Dedifferentiated amniotic fluid mesenchymal stem cell (primary cell): ENCODE data around the gene KIF19.
A peak's percentile ranks its signal among the peaks of the same experiment; 100 is the strongest.

Experiments
- DNase-seq: peaks from one replicate; pipeline ENCODE4 v3.0.0-alpha.2; 2016; ENCODE audit errors: extremely low spot score

KIF19 gene

GRCh38 chr17:74362810-74363498 is 36.9 kb downstream of the KIF19 start:
- DNase-seq = no peak

- no peak for DNase-seq
Measured at GRCh38 chr17:74367206-74367605, 41.2 kb downstream of the KIF19 start, which contains the start of gene GPR142. TSS of gene GPR142 (plus strand) at chr17:74367506. CDS start at chr17:74369541, 2,035 bp downstream.

DNA sequence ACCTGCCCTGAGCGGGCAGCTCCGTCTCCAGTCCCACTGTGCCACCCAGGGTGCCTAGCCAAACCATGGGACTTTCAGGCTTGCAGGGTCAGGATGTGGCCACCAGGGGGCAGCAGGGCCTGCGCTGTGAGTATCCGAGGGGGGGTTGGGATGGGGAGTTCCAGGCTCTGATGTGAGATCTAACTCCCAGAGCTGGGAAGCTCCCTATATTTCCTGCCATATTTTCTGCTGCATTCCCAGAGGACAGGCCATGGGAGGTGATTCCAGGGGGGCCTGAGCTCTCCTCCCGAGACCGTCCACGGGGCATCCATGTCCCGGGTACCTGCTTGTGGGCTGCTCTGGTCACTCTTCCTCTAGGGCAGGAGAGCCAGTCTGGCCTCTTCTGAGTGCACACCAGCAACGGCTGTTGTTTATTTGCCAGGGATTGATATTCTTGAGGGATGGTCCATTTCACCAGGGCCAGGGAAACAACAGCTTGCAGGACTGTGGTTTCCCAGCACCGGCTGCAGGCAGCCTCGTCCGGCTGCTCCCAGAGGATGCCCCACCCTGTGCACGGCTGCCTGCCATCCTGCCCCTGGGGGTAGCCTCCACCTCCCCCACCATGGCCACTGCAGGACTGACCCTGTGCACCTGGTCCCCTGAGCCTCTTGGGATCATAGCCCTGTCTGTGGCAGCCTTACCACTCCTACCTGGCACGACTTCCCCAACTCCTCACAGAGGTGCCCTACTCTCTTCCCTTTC is 42.5 kb downstream of the KIF19 start:
- peak; percentile 35 for DNase-seq

GRCh38 chr17:74369221-74369620 is 43.2 kb downstream of the KIF19 start:
- DNase-seq = no peak

- DNase-seq = no peak
Measured at GRCh38 chr17:74369665-74370490, 43.9 kb downstream of the KIF19 start.

DNA sequence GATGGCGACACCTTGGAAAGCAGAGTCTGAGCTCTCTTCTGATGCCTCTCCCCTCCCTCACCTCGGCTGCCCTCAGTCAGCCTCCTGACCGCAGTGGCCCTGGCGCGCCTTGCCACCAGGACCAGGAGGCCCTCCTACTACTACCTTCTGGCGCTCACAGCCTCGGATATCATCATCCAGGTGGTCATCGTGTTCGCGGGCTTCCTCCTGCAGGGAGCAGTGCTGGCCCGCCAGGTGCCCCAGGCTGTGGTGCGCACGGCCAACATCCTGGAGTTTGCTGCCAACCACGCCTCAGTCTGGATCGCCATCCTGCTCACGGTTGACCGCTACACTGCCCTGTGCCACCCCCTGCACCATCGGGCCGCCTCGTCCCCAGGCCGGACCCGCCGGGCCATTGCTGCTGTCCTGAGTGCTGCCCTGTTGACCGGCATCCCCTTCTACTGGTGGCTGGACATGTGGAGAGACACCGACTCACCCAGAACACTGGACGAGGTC is 45.7 kb downstream of the KIF19 start:
- DNase-seq = no peak

- no peak for DNase-seq
Measured at GRCh38 chr17:74372426-74372825, 46.4 kb downstream of the KIF19 start.

DNA sequence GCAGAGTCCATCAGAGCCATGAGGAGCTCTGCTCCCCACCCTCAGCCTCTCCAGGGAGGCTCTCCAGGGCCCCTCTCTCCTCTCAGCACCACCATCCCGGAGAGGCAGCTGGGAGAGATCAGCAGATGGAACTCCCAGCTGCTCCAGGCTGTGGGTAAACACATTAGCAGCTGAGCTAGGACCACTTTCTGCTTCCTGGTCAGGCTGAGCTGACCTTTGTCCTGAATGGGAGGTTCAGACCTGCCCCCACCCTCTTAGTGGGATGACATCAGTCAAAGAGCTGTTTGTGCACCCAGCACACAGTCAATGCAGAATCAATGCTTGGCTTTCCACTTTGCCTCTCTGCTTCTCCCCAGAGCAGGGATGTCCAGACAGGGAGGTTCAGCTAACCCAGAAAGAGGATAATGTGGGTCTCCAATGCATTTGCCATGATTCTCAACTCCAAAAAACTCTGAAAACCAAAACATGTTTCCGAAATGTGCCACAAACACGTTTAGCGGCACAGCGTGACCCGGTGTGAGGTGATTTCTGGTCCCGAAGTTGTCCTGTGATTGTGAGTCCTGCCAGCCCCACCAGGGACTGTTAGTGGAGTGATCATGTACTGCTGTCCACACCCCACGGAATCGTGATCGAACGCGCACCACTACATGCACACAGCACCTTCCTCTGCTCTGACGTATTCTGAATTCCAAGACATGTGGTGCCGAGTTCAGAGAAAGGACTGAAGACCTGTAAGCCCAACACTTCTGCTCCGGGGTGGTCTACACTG is 48.0 kb downstream of the KIF19 start:
- no peak for DNase-seq

DNA sequence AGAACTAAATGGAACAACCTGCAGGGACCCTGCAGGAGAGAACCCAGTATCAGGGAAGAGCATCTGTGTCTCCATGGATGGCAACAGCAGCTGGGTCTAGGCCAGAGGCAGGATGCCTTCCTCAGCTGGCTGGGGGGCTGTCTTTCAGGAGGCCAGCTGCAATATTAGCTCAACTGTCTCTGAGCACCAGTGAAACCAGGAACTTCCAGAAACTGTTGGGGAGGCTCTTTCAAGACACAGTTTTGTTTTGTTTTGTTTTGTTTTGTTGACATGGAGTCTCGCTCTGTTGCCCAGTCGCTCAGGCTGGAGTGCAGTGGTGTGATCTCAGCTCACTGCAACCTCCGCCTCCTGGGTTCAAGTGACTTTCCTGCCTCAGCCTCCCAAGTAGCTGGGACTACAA is 48.8 kb downstream of the KIF19 start:
- DNase-seq = no peak

DNA sequence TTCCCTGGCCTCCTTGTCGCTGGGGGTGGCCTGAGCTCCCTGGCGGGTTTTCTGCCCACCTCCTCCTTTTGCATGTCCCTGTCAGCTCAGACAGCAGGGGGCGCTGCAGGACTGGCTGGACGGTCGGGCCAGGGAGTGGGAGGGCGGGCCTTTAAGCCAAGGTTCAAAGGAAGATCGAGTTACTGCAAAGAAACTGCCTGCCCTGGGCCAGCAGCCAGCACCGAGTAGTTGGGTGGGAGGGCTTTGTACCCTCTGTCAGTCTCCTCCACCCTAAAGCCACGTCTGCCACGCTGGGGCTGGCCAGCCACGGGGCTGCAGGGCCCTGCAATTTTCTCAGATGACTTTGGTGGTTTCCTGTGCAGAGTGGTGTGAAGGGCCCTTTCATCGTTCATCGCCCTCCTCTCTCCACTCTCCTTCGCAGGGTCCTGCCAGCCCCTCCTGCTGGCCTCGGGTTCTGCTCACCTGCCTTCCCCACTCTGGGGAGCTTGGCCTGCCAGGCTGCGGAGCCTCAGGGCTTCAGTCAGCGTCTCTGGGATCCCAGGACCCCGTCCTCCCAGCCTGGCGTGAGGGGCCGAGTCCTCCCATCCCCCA is 53.6 kb downstream of the KIF19 start:
- peak; percentile 26 for DNase-seq

DNA sequence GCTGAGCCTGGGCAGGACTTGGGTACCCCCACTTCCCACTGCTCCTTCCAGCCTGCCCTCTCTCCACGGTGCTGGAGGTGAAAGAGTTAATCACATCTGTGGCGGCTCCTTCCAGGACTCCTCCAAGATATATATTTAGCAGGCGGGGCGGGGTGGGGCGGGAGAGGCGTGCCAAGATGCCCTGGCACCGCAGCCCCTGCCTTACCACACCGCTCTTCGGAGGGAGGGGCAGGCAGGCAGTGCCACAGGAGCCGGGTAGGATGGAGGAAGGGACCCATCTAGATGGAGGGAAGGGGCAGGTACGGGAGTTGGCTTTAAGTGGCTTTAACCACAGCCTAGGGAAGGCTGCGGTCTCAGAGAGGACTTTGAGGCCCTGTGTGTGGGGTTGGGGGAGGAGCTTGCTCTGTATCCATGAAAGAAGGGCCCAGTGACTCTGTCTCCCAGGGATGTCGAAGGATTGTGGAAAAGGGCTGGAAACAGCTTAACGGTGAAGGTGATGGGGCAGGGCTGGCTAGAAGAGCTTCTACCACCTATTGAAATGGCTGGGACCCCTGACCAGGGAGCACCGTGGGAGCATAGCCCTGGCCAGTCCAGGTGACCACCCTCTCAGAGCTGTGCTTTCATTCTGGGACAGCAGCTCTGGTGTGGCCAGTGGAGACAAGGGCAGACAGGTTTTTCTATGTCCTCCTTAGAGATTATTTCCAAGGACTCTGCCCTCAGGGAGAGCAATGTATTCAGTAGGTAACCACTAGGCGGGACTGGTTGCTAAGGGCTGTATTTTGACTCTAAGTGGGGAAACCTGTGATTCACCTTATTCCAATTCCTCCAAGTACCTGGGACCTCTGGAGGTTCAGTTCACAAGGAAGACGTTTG is 54.3 kb downstream of the KIF19 start:
- DNase-seq = no peak

DNA sequence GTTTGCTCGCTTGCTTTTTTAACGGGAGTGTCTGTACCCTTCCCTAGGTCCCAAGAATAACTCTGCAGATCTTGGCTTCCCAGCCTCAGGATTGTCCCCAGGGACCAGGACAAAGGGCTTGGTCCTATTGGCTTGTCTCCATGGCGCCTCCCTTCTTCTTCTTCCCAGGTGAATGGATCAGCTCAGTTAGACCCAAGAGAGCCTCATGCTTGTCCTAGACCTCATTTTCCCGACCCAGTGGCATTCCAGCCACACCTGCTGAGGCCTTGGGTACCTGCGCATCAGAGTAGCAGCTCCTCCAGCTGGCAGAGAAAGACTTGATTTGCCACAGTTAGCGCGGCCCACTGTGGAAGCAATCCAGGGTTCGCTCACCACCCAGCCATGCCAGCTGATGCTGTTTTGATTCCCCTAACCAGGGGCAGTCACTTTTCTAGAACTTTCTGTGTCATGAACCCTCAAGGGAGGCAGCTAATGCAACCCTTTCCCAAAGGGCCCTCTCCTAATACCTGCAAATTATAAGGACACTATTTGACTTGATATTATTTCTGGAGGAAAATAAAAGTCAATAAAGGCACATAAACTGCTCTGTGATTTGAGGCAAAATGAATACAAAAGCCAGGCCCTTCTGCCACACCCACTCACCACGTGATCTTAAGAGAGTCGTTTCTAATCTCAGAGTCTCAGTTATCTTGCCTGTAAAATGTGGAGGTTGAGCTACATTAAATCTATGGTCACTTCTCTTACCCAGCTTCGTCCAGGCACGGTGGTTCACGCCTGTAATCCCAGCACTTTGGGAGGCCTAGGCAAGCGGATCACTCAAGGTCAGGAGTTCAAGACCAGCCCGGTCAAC is 55.2 kb downstream of the KIF19 start:
- DNase-seq = no peak

- DNase-seq = no peak
Measured at GRCh38 chr17:74383141-74383540, 57.1 kb downstream of the KIF19 start.

DNA sequence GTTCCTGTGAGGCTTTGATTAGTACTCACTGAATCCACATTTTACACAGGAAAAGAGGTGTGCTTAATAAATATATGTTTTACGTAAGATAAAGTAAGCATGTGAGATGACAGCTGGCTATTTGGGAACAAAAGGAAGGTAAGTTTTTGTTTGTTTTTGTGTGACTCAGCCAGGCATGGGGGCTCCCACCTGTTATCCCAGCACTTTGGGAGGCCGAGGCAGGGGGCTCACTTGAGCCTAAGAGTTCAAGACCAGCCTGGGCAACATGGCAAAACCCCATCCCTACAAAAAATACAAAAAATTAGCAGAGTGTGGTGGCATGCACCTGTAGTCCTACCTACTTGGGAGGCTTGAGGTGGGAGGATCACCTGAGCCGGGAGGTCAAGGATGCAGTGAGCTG is 59.2 kb downstream of the KIF19 start:
- no peak for DNase-seq

- no peak for DNase-seq
Measured at GRCh38 chr17:74386386-74386785, 60.4 kb downstream of the KIF19 start.

DNA sequence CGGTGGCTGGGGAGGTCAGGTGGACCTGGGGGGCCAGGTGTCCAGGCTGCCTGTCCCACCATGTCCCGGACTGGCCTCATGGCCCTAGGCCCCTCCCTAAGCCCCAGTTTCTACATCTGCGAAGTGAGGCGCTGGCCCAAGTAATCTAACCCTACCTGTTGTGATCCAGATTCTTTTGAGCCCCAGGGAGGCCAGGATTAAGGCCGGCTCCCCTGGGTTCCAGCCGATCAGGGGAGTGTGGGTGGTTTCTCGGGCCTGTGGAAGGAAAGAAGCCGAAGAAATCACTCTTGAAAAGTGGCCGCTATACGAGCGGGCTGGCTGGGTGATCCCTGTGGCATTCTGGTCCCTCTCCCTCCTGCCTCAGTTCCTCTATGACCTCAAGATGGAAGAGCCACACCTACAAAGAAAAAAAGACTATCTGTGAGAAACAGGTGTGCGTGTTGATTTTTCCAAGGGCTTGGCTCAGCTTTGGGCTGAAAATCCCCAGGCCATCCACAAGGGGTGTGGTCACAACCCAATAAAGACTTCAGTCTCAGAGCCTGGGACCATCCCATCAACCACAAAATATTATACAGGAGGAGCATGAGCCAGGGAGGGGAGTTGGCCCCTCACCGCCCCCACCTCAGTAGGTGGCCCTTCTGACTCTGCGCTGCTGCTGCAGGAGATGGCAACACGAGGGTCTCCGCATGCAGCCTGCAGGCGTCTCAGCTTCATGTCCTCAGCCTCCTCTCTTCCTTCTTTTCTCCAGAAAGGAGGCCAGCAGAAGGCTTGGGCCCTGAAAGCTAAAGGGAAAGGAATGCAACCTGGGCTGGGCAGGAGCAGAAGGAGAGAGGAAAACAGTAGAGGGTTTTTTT is 61.6 kb downstream of the KIF19 start:
- DNase-seq = no peak

- no peak for DNase-seq
Measured at GRCh38 chr17:74389084-74389753, 63.2 kb downstream of the KIF19 start.
